Measurements from ENCODE around the gene SERPINB6. TPM values are rescaled to one million over a fixed set of nuclear protein-coding genes. Genes with fewer than 3 reads are reported as not detected.
A peak's percentile ranks its signal among the peaks of the same experiment; 100 is the strongest.

The SERPINB6 gene
- total and polyA plus RNA-seq, 9 of the 15 experiments (the other 6 are each of a cell fraction or from before 2014, with no cell fraction given), result 86.6 to 211 (median 143) TPM

GRCh38 chr6:3001773-3002293, 30.5 kb upstream of the SERPINB6 start (continued):
- no peak for TF ChIP-seq SNRNP70 (optimal IDR thresholded peaks at IDR 0.05; ENCODE audit: low read depth, low read length)
- no peak for TF ChIP-seq ZNF280B (CRISPR knock-in tag; IDR thresholded peaks at IDR 0.05)
- TF ChIP-seq ZNF583 (CRISPR knock-in tag; IDR thresholded peaks at IDR 0.05), result no peak
- TF ChIP-seq FOXK2 (conservative IDR thresholded peaks at IDR 0.05 in 1 of 2, IDR thresholded peaks at IDR 0.05 in 1 of 2; ENCODE audit: low read depth in 2 of 2), result peak; percentile 99 to 100
- no peak for TF ChIP-seq HMG20A (CRISPR knock-in tag; conservative IDR thresholded peaks at IDR 0.05)
- peak; percentile 80 for TF ChIP-seq NEUROD1 (IDR thresholded peaks at IDR 0.05; ENCODE audit: borderline replicate concordance, low read depth, low read length, partially characterized antibody)
- no peak for TF ChIP-seq DNMT1 (IDR thresholded peaks at IDR 0.05)
- TF ChIP-seq TCF3 (CRISPR knock-in tag; IDR thresholded peaks at IDR 0.05), result no peak
- TF ChIP-seq ZNF175 (CRISPR knock-in tag; IDR thresholded peaks at IDR 0.05; ENCODE audit: low read depth), result no peak
- peak; percentile 46 to 52; a peak in 3 of 4 replicates for TF ChIP-seq KDM1A (IDR thresholded peaks at IDR 0.05)
- 0 out of 2 replicates have a peak, but pooled peaks have one; percentile 20 for TF ChIP-seq NFRKB (IDR thresholded peaks at IDR 0.05; ENCODE audit: low read depth)
- peak; percentile 89; the same call in 1 of the 2 replicates for TF ChIP-seq MTA3 (IDR thresholded peaks at IDR 0.05; ENCODE audit: borderline replicate concordance)
- no peak for TF ChIP-seq RBM25 (IDR thresholded peaks at IDR 0.05; ENCODE audit: low read depth, low read length, severe bottlenecking)
- no peak for TF ChIP-seq PTBP1 (IDR thresholded peaks at IDR 0.05; ENCODE audit: low read depth, low read length)
- no peak for TF ChIP-seq CCAR2 (IDR thresholded peaks at IDR 0.05; ENCODE audit: low read depth, low read length)
- peak; percentile 53 for TF ChIP-seq CXXC5 (CRISPR knock-in tag; IDR thresholded peaks at IDR 0.05)
- TF ChIP-seq ZNF445 (CRISPR knock-in tag; IDR thresholded peaks at IDR 0.05; ENCODE audit: low read depth), result no peak
- TF ChIP-seq ZFX (CRISPR knock-in tag; IDR thresholded peaks at IDR 0.05), result peak; percentile 37; the same call in 1 of the 2 replicates
- no peak for TF ChIP-seq EZH2 (IDR thresholded peaks at IDR 0.05; ENCODE audit: borderline replicate concordance, low read depth, low read length)
- TF ChIP-seq YBX1 (IDR thresholded peaks at IDR 0.05), result no peak
- TF ChIP-seq EWSR1 (IDR thresholded peaks at IDR 0.05; ENCODE audit: borderline replicate concordance, low read depth, partially characterized antibody), result no peak
- TF ChIP-seq SETDB1 (IDR thresholded peaks at IDR 0.05; ENCODE audit: low read length), result no peak
- no peak for TF ChIP-seq HEY1 (CRISPR knock-in tag; IDR thresholded peaks at IDR 0.05; ENCODE audit: borderline replicate concordance)
- peak in 1 of 2 experiments; percentile 53; a peak in 1 of 4 replicates for TF ChIP-seq ETV6 (IDR thresholded peaks at IDR 0.05; ENCODE audit: borderline replicate concordance in 1 of 2, low read depth in 2 of 2, low read length in 1 of 2)
- no peak for TF ChIP-seq ETV6 (CRISPR knock-in tag; IDR thresholded peaks at IDR 0.05; ENCODE audit: borderline replicate concordance)
- TF ChIP-seq FOXM1 (IDR thresholded peaks at IDR 0.05; ENCODE audit: low read depth), result peak; percentile 52; the same call in 1 of the 2 replicates
- no peak for TF ChIP-seq FOXM1 (CRISPR knock-in tag; IDR thresholded peaks at IDR 0.05; ENCODE audit: low read depth)
- peak; percentile 82 for TF ChIP-seq ARID1B (IDR thresholded peaks at IDR 0.05)
- TF ChIP-seq ZNF239 (CRISPR knock-in tag; IDR thresholded peaks at IDR 0.05), result peak; percentile 22; the same call in 1 of the 2 replicates
- TF ChIP-seq PCBP1 (IDR thresholded peaks at IDR 0.05; ENCODE audit: low read depth, low read length, poor library complexity, severe bottlenecking), result no peak

Data from K562 (cell line).